Measurements from ENCODE around the gene SEMA5B.

DNA sequence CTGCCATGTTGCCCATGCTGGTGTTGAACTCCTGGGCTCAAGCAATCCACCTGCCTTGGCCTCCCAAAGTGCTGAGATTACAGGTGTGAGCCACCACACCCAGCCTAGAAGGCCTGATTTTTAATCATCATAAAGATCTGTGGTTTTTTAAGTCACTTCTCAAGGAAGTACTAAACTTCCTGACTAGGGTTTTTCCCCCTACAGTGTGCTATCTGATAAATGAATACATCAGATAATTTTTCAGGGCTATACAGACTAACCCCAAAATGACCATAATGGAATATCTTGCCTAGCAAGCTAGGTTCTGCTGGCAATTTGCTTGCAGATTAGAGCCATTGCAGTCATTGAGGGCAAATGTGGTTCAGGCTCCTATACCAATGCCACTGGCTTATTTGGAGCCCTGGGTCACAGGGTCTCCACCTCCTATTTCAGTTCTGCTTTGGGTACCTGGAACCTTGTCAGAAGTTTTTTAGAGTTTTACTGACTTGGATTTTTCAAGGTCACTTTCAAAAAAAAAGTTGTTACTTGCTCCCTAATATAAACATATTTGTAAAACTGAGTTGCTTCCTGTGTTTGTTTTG lies 151.9 kb downstream of the SEMA5B start:
- TF ChIP-seq, protein P1, sequence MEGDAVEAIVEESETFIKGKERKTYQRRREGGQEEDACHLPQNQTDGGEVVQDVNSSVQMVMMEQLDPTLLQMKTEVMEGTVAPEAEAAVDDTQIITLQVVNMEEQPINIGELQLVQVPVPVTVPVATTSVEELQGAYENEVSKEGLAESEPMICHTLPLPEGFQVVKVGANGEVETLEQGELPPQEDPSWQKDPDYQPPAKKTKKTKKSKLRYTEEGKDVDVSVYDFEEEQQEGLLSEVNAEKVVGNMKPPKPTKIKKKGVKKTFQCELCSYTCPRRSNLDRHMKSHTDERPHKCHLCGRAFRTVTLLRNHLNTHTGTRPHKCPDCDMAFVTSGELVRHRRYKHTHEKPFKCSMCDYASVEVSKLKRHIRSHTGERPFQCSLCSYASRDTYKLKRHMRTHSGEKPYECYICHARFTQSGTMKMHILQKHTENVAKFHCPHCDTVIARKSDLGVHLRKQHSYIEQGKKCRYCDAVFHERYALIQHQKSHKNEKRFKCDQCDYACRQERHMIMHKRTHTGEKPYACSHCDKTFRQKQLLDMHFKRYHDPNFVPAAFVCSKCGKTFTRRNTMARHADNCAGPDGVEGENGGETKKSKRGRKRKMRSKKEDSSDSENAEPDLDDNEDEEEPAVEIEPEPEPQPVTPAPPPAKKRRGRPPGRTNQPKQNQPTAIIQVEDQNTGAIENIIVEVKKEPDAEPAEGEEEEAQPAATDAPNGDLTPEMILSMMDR (IDR thresholded peaks at IDR 0.05; ENCODE audit: low read length): no peak
- TF ChIP-seq EZH2 (optimal IDR thresholded peaks at IDR 0.05; ENCODE audit: low read depth, low read length): no peak

Data from MM.1S (cell line).